Fibroblast of lung (primary cell): ENCODE measurements around the gene WSB2. TPM values are rescaled to one million over a fixed set of nuclear protein-coding genes. Genes with fewer than 3 reads are reported as not detected.
A peak's percentile ranks its signal among the peaks of the same experiment; 100 is the strongest.

Experiments used
- DNase-seq, 2 donors: peaks; one replicate each; pipeline versions ENCODE4 v3.0.0 to v3.0.0-alpha.2; 2010; ENCODE audit warnings: low read depth in 2 of 2
- H2AFZ ChIP-seq: 2 replicates; pipeline ENCODE4 v1.5.1; 2012; ENCODE audit warnings: low read length, control low read depth, inconsistent platforms
- H3K27ac ChIP-seq: 2 replicates; pipeline ENCODE4 v1.5.1; 2011; ENCODE audit warnings: low read length, control low read depth; ENCODE audit not compliant: insufficient read depth
- H3K27me3 ChIP-seq: 2 replicates; pipeline ENCODE4 v1.5.1; 2011; ENCODE audit warnings: mild to moderate bottlenecking, low read length; ENCODE audit not compliant: control insufficient read depth, insufficient read depth
- H3K36me3 ChIP-seq: 2 replicates; pipeline ENCODE4 v1.5.1; 2011; ENCODE audit warnings: low read length; ENCODE audit not compliant: control insufficient read depth, insufficient read depth
- H3K4me1 ChIP-seq: 2 replicates; pipeline ENCODE4 v1.5.1; 2011; ENCODE audit warnings: low read length; ENCODE audit not compliant: control insufficient read depth, insufficient read depth; ENCODE audit errors: extremely low read depth
- H3K4me2 ChIP-seq: 2 replicates; pipeline ENCODE4 v1.5.1; 2011; ENCODE audit warnings: low read length, control low read depth; ENCODE audit not compliant: insufficient read depth; ENCODE audit errors: extremely low read depth
- H3K4me3 ChIP-seq, 4 experiments: fragments of 200-600 bp in 1 of 4; sonication (generic) in 1 of 4; replicated peaks in 1 of 4; 2 replicates each; pipeline ENCODE4 v1.5.1; 2011 to 2016; ENCODE audit warnings: low read length in 4 of 4, low read depth in 3 of 4, mild to moderate bottlenecking in 3 of 4, control low read depth in 2 of 4, inconsistent platforms in 1 of 4, mixed read lengths in 1 of 4; ENCODE audit not compliant: insufficient read depth in 1 of 4; ENCODE audit errors: control extremely low read depth in 1 of 4
- H3K79me2 ChIP-seq: 2 replicates; pipeline ENCODE4 v1.5.1; 2012; ENCODE audit warnings: mild to moderate bottlenecking, low read length, inconsistent platforms; ENCODE audit not compliant: control insufficient read depth, insufficient read depth
- H3K9ac ChIP-seq: 2 replicates; pipeline ENCODE4 v1.5.1; 2011; ENCODE audit warnings: mild to moderate bottlenecking, low read length, control low read depth; ENCODE audit not compliant: insufficient read depth
- H3K9me3 ChIP-seq: 2 replicates; pipeline ENCODE4 v1.5.1; 2012; ENCODE audit warnings: low read depth, low read length; ENCODE audit not compliant: control insufficient read depth, insufficient read depth
- H4K20me1 ChIP-seq: 2 replicates; pipeline ENCODE4 v1.5.1; 2011; ENCODE audit warnings: low read length; ENCODE audit not compliant: control insufficient read depth, insufficient read depth; ENCODE audit errors: extremely low read depth
- CTCF ChIP-seq, 2 donors: IDR thresholded peaks in 1 of 2; conservative IDR thresholded peaks in 1 of 2; 1 replicate in 1 of 2; 2 replicates in 1 of 2; pipeline ENCODE4 v1.5.1; 2011 to 2012; ENCODE audit warnings: low read length in 2 of 2, control low read depth in 1 of 2, inconsistent platforms in 1 of 2, low read depth in 1 of 2, mild to moderate bottlenecking in 1 of 2
- EZH2 ChIP-seq: IDR thresholded peaks from 2 replicates; pipeline ENCODE4 v1.5.1; 2012; ENCODE audit warnings: low read length, control low read depth, mild to moderate bottlenecking; ENCODE audit errors: missing control alignments
- polyA plus RNA-seq, 2 donors: library from polyadenylated mRNA; depleted of rRNA in 1 of 2; stranded (reverse) in 1 of 2; unstranded in 1 of 2; fragments of >200 nt; gene quantifications; 2 replicates each; pipeline ENCODE4 v1.2.1, GENCODE V29; 2011 to 2012; ENCODE audit warnings: missing spikeins in 1 of 2
- total RNA-seq: library from RNA; depleted of rRNA; stranded (reverse); fragments of >200 nt; gene quantifications from 2 replicates; pipeline ENCODE4 v1.2.1, GENCODE V29; 2014

Gene WSB2
- total and polyA plus RNA-seq, 2 donors (not counting 1 experiment from before 2014, with no cell fraction given), result 118 to 122 TPM

DNA sequence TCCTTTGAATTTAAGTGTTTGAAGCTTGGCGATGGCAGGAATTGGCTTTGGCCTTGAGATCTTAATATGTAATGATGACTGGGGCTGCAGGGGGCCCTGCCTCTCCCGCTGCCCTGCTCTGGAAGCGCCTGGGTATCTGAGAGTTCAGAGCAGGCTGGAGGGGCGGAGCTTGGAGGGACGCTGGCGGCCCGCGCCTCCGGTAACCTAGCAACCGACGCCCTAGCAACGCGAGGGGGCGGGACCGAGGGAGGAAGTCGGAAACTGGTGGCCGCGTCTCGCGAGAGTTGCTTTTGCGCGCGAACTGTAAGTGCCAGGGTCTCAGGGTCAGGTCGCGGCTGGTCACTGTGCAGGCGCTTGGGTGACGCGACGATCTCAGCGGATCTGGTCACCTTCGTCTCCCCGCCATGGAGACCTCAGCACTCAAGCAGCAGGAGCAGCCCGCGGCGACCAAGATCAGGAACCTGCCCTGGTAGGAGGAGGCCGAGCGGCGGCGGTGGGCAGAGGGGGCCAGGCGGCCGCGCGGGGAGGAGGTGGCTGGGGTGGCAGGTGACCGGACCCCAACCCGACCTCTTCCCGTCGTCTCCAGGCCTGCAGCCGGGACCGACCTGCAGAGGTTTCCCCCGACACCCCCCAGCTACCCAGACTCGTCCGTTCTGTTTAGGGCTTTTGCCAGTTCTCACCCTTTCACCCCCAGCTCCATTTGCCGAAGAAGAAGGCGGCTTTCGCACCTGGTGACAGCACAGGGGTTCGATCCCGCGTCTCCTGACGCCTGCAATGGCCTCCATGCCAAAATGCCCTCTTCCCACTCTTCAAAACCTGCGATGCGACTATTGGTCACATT is 44.3 kb downstream of the WSB2 start, which contains the start of gene RFC5:
TSS of gene RFC5 (plus strand) at position 280 of the 841 bp plus-strand sequence. CDS start at position 405, 125 bp downstream.
- peak within 1 kb of the TSS; percentile 75 for H3K27ac ChIP-seq
- no peaks in the 10 kb centered on the region for H4K20me1 ChIP-seq
- no peaks in the 10 kb centered on the region for H3K4me1 ChIP-seq
- DNase-seq, result peak; percentile 93 to 96
- H3K27me3 ChIP-seq, result no peaks in the 10 kb centered on the region
- TF ChIP-seq EZH2 (no peak), CTCF (conservative IDR thresholded peaks at IDR 0.05 in 1 of 2, IDR thresholded peaks at IDR 0.05 in 1 of 2; ENCODE audit: low read depth in 1 of 2, low read length in 2 of 2) (no peak)
- H3K4me3 ChIP-seq, result peak within 1 kb of the TSS; percentile 72 to 90 (median 80)
- H3K9me3 ChIP-seq, result no peaks in the 10 kb centered on the region
- peaks cover 3% of the 10 kb centered on the region for H3K36me3 ChIP-seq
- peak within 1 kb of the TSS; percentile 85 for H3K4me2 ChIP-seq
- peak within 1 kb of the TSS; percentile 80 for H2AFZ ChIP-seq
- H3K79me2 ChIP-seq, result peaks cover 18% of the 10 kb centered on the region
- peak within 1 kb of the TSS; percentile 90 for H3K9ac ChIP-seq

GRCh38 chr12:118015944-118016343 is 45.0 kb downstream of the WSB2 start:
- Histone ChIP-seq H3K4me3 (peak overlapping the region in 3 of 4 experiments; percentile 72 to 90 (median 86)), H3K36me3 (peaks cover 3% of the 10 kb centered on the region), H3K9ac (no peak overlapping the region), H3K27ac (no peak overlapping the region), H4K20me1 (no peaks in the 10 kb centered on the region), H3K27me3 (no peaks in the 10 kb centered on the region), H2AFZ (peak overlapping the region; percentile 73), H3K4me1 (no peaks in the 10 kb centered on the region), H3K79me2 (peaks cover 18% of the 10 kb centered on the region), H3K4me2 (peak overlapping the region; percentile 81), H3K9me3 (no peaks in the 10 kb centered on the region)
- TF ChIP-seq EZH2 (no peak), CTCF (conservative IDR thresholded peaks at IDR 0.05 in 1 of 2, IDR thresholded peaks at IDR 0.05 in 1 of 2; ENCODE audit: low read depth in 1 of 2, low read length in 2 of 2) (no peak)
- DNase-seq, result no peak

- Histone ChIP-seq H3K9me3 (no peaks in the 10 kb centered on the region), H3K27me3 (no peaks in the 10 kb centered on the region), H3K4me1 (no peaks in the 10 kb centered on the region), H2AFZ (no peak overlapping the region), H4K20me1 (no peaks in the 10 kb centered on the region), H3K27ac (no peak overlapping the region), H3K4me3 (no peak overlapping the region), H3K79me2 (peaks cover 18% of the 10 kb centered on the region), H3K4me2 (no peak overlapping the region), H3K36me3 (peaks cover 3% of the 10 kb centered on the region), H3K9ac (no peak overlapping the region)
- no peak for DNase-seq
- no peak for TF ChIP-seq CTCF (conservative IDR thresholded peaks at IDR 0.05 in 1 of 2, IDR thresholded peaks at IDR 0.05 in 1 of 2; ENCODE audit: low read depth in 1 of 2, low read length in 2 of 2)
- TF ChIP-seq EZH2, result no peak
Observed at GRCh38 chr12:118015306-118015705, 45.7 kb downstream of the WSB2 start.
